Esophagus (tissue), 2 donors: Measurements from ENCODE around the gene ADGRF5. TPM values are rescaled to one million over a fixed set of nuclear protein-coding genes. Genes with fewer than 3 reads are reported as not detected.

Experiments
- H3K27ac ChIP-seq, 2 donors: one replicate each; pipeline ENCODE4 v1.5.1; 2013; ENCODE audit warnings: low read depth in 2 of 2, mild to moderate bottlenecking in 2 of 2, inconsistent platforms in 1 of 2, low read length in 1 of 2, moderate library complexity in 1 of 2
- H3K27me3 ChIP-seq, 2 donors: one replicate each; pipeline ENCODE4 v1.6.1; 2013; ENCODE audit warnings: low read length in 2 of 2, control low read depth in 1 of 2, mild to moderate bottlenecking in 1 of 2; ENCODE audit not compliant: insufficient read depth in 2 of 2, control insufficient read depth in 1 of 2
- H3K36me3 ChIP-seq, 2 donors: one replicate each; pipeline ENCODE4 v1.6.1; 2013; ENCODE audit warnings: low read length in 1 of 2; ENCODE audit not compliant: control insufficient read depth in 2 of 2, insufficient read depth in 2 of 2
- H3K4me1 ChIP-seq, 2 donors: one replicate each; pipeline ENCODE4 v1.6.1; 2013; ENCODE audit warnings: low read length in 1 of 2; ENCODE audit not compliant: control insufficient read depth in 2 of 2, insufficient read depth in 2 of 2
- H3K4me3 ChIP-seq, 2 donors: one replicate each; pipeline ENCODE4 v1.5.1; 2013; ENCODE audit warnings: low read length in 2 of 2, mild to moderate bottlenecking in 2 of 2, low read depth in 1 of 2, moderate library complexity in 1 of 2
- H3K9me3 ChIP-seq, 2 donors: one replicate each; pipeline ENCODE4 v1.6.1; 2013; ENCODE audit warnings: mild to moderate bottlenecking in 2 of 2, low read depth in 1 of 2, low read length in 1 of 2, moderate library complexity in 1 of 2; ENCODE audit not compliant: control insufficient read depth in 2 of 2, insufficient read depth in 1 of 2
- WGBS, 2 donors: extraction: QIAGEN DNeasy Blood & Tissue Kit; methylation state at CpG; one replicate each; pipeline ENCODE4 v1.1.7; 2013; 5-methylcytosine and 5-hydroxymethylcytosine counted together
- polyA plus RNA-seq, 2 donors: library from polyadenylated mRNA; stranded (reverse); fragments of 200-250 nt; gene quantifications; one replicate each; pipeline ENCODE4 v1.2.3, GENCODE V29; 2013
- donor health status: healthy with polysubstance abuse.
- donor health status: Bipolar disorder and iron deficiency.

The ADGRF5 gene
- polyA plus RNA-seq, 2 donors = 1.7 to 2.2 TPM

DNA sequence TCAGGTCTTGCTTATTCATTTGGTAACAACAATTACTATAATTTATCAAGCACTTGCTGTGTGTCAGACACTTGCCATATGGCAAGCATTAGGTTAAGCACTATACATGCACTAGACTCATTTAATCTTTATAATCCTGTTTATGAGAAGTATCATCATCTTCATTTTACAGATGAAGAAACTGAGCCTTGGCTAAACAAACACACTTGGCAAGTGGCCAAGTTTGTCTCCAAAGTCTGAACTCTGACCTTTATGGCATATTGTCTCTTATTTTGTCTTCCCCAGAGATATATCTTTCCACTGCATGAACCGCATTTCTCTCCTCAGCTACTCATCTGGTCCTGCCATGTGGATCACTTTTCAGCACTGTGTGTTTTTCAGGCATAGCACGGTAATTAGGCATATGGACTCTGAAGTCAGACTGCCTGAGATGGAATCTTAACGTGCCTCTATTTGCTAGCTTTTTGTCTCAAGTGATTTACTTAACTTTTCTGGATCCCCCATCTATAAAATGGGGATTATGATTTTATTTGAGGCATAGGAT is 4.7 kb downstream of the ADGRF5 start:
- H3K36me3 ChIP-seq = no peaks in the 10 kb centered on the region
- no peaks in the 10 kb centered on the region for H3K27me3 ChIP-seq
- H3K4me3 ChIP-seq = no peak overlapping the region
- 61 to 64% methylated on average over 3 of the region's 3 CpGs for WGBS, 2 donors
- H3K27ac ChIP-seq = no peak overlapping the region
- H3K9me3 ChIP-seq = peaks cover 0 to 2% of the 10 kb centered on the region in 2 donors
- no peaks in the 10 kb centered on the region for H3K4me1 ChIP-seq

DNA sequence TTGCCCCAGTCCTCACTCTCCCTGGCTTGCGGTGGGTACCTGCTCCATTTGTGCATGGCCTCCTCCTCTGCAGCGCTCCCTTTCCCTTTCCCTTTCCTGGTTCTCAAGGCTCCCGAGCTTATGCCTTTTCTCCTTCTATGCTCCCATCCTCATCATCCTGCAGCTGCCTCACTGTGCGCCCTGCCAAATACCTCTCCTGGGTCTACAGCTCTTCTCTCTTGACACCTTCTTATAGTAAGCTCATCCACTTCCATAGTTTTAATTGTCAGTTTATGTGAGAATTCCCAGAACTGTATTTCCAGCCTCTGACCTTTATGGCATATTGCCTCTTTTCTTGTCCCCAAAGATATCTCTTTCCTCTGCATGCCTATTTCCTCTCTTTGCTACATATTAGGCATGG is 5.9 kb downstream of the ADGRF5 start:
- H3K4me3 ChIP-seq = no peak overlapping the region
- no peaks in the 10 kb centered on the region for H3K27me3 ChIP-seq
- no peak overlapping the region for H3K27ac ChIP-seq
- 87 to 89% methylated on average over 4 of the region's 4 CpGs for WGBS, 2 donors
- H3K4me1 ChIP-seq = no peaks in the 10 kb centered on the region
- H3K36me3 ChIP-seq = no peaks in the 10 kb centered on the region
- no peaks in the 10 kb centered on the region for H3K9me3 ChIP-seq

DNA sequence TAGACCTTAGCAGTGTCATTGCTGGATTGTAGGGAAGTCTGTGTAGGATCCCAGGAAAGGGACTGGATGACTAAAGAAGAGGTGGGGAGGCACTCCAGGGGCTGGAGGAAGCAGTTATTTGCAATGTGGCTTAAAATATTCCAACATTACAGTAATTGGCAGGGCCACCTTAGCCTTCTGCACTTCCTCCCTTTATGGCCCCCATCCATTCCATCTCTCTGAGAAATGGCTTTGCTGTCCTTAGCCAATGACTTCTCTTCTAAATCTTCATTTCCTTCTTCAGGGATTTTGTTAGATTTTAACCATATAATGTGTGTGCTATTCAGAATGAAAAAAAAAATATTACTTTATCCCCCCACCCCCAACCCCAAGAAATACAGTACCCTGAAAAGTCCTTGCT is 6.4 kb downstream of the ADGRF5 start:
- no peaks in the 10 kb centered on the region for H3K4me1 ChIP-seq
- H3K9me3 ChIP-seq = no peaks in the 10 kb centered on the region
- no peaks in the 10 kb centered on the region for H3K27me3 ChIP-seq
- no peak overlapping the region for H3K4me3 ChIP-seq
- H3K27ac ChIP-seq = no peak overlapping the region
- no peaks in the 10 kb centered on the region for H3K36me3 ChIP-seq

DNA sequence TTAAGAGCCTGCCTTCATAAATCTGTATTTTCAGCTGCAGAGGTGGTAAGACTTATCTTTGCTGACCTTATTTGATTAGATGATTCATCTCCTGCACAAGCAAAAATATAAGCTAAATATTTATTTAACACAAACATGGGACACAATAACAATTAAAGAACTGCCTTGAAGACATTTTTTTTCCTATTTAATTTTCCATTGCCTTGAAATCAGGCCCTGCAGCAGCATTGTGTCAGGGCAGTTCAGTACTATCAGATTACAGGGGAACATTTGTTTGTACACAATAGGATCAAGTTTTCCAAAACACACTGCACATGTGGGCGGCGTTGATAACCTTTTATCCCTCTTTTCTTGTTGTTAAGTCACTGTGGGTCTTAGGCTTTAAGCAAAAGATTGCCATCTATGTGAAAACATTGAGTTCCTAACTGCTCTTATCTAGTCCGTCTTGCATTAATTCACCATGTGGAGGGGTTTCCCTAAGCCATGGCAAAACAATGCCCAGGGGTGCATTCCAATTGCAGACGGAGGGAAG is 7.4 kb downstream of the ADGRF5 start:
- H3K27ac ChIP-seq = no peak overlapping the region
- no peaks in the 10 kb centered on the region for H3K9me3 ChIP-seq
- WGBS, 2 donors = 63 to 69% methylated on average over 4 of the region's 4 CpGs
- no peak overlapping the region for H3K4me3 ChIP-seq
- no peaks in the 10 kb centered on the region for H3K36me3 ChIP-seq
- no peaks in the 10 kb centered on the region for H3K4me1 ChIP-seq
- H3K27me3 ChIP-seq = no peaks in the 10 kb centered on the region

DNA sequence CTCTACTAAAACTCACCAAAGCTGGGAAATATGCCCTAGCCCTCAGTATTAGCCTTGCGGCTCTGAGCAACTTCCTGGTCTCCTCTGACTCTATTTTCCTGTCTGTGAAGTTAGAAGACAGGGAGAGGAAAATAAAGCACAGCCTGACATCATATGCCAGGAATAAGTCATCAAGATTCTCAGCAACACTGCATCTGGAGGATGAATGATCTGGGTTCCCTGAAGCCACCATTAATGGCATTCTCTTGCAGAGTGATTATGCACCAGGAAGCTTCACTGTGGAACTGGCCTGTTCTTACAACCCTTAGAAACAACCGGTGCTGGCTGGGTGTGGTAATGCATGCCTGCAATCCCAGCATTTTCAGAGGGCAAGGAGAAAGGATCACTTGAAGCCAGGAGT is 12.4 kb downstream of the ADGRF5 start:
- no peak overlapping the region for H3K4me3 ChIP-seq
- H3K4me1 ChIP-seq = no peaks in the 10 kb centered on the region
- no peaks in the 10 kb centered on the region for H3K36me3 ChIP-seq
- no peaks in the 10 kb centered on the region for H3K9me3 ChIP-seq
- no peaks in the 10 kb centered on the region for H3K27me3 ChIP-seq
- 52 to 60% methylated on average over 2 of the region's 2 CpGs for WGBS, 2 donors
- no peak overlapping the region for H3K27ac ChIP-seq

DNA sequence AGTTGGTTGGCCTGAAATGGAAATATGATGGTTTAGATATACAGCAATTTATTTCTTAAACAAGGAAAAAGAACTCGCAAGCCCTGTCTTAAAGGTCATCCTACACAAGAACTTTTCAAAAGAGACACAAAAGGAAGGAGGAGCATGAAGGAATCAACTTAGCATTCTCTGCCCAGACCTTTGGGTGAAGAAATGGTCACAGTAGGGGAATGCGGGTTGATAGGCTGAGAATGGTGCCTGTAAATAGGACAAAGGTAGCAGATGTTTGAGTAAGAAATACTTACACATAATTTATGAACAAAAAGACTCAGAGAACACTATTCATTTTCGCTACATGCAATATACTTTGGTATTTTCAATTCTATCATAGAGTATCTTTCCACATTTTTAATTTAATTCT is 15.0 kb downstream of the ADGRF5 start:
- 89% methylated on average over 3 of the region's 3 CpGs for WGBS, 2 donors
- Histone ChIP-seq H3K9me3 (no peaks in the 10 kb centered on the region), H3K27me3 (no peaks in the 10 kb centered on the region), H3K36me3 (no peaks in the 10 kb centered on the region), H3K4me1 (no peaks in the 10 kb centered on the region), H3K4me3 (no peak overlapping the region), H3K27ac (no peak overlapping the region)

DNA sequence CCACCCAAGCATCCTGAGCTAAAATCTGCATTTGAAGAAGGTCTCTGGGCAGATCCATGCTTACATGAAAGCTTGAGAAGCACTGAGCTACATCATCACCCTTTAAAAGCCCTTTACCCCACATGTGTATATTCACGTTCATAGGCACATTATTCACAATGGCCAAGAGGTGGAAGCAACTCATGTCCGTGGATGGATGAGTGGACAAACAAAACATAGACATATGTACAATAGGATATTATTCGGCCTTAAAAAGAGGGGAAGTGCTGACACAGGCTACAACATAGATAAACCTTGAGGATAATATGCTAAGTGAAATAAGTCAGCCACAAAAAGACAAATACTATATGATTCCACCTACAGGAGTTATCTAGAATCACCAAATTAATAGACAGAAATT is 17.6 kb downstream of the ADGRF5 start:
- Histone ChIP-seq H3K27ac (no peak overlapping the region), H3K9me3 (no peaks in the 10 kb centered on the region), H3K4me1 (no peaks in the 10 kb centered on the region), H3K27me3 (no peaks in the 10 kb centered on the region), H3K4me3 (no peak overlapping the region), H3K36me3 (no peaks in the 10 kb centered on the region)
- WGBS, 2 donors = 82 to 83% methylated on average over 3 of the region's 3 CpGs

DNA sequence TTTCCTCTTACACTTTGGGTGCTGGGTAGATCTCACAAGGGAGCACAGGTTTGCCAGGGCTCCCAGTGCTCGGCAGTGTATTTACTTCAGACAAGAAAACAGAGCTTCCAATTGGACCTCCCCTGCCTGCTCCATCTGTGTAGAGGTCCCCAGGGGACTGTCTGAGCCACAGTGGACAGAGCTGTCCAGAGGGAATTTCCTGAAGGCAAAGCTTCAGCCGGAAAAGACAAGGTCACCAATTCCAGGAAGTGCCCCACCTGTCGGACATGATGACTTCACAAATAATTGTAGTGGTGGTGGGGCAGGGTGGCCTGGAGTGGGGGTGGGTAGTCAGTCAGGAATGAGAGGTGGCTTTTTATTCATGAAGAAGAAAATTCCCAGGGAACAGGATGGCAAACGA is 18.6 kb downstream of the ADGRF5 start:
- no peak overlapping the region for H3K27ac ChIP-seq

DNA sequence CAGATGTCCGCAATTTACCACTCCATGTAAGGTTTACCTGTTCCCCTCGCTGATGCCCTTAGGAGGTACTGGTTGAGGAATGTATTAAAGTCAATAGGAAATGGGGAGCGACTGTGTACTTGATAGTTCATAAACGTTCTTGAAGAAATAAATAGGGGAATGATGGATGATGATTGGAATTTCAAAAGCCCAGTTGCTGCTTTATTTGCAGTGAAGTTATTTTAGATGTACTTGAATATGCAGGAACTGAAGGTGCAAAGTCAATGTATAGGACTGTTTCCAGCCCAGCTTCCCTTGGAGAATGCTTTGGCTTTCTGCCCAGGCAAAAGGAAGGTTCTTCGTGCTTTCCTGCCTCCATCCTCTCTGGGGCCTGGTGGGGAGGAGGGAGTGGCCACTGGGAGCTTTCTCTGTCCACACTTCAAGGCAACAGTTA is 19.8 kb downstream of the ADGRF5 start:
- Histone ChIP-seq H3K27ac (no peak overlapping the region), H3K4me3 (no peak overlapping the region), H3K27me3 (no peaks in the 10 kb centered on the region), H3K9me3 (no peaks in the 10 kb centered on the region), H3K4me1 (no peaks in the 10 kb centered on the region), H3K36me3 (no peaks in the 10 kb centered on the region)
- 34 to 43% methylated on average over 5 of the region's 5 CpGs for WGBS, 2 donors

More for the DNA sequence above, 18.6 kb downstream of the ADGRF5 start:
- H3K36me3 ChIP-seq = no peaks in the 10 kb centered on the region
- no peaks in the 10 kb centered on the region for H3K27me3 ChIP-seq
- no peaks in the 10 kb centered on the region for H3K4me1 ChIP-seq
- WGBS, 2 donors = 53 to 68% methylated on average over 4 of the region's 4 CpGs
- H3K4me3 ChIP-seq = no peak overlapping the region
- no peaks in the 10 kb centered on the region for H3K9me3 ChIP-seq

DNA sequence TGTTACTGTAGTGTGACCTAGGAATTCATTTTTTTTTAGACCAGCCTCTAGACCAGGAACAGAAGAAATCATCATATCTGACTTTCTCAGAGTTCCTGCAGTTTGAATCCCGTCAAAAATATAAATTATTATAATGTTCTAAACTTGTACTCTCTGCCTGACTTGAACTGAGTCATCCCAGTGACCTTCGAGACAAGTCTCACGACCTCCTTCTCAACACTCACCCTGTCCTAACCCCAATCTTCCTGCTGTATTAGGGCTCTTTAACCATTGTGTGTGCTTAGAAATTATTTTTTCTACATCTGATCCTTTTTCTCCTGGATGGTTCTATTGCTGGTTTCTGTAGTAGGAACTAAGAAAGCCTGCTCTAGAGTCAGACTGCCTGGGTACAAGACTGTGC is 21.5 kb downstream of the ADGRF5 start:
- no peak overlapping the region for H3K27ac ChIP-seq
- H3K27me3 ChIP-seq = no peaks in the 10 kb centered on the region
- H3K4me1 ChIP-seq = no peaks in the 10 kb centered on the region
- H3K9me3 ChIP-seq = no peaks in the 10 kb centered on the region
- whole genome bisulfite sequencing, 2 donors = 43 to 58% methylated on average over 3 of the region's 3 CpGs
- H3K4me3 ChIP-seq = no peak overlapping the region
- H3K36me3 ChIP-seq = no peaks in the 10 kb centered on the region
